Caki2 (cell line): ENCODE results near the gene PYHIN1. TPM values are rescaled to one million over a fixed set of nuclear protein-coding genes. Genes with fewer than 3 reads are reported as not detected.

Experiments
- DNase-seq: peaks from one replicate; pipeline ENCODE4 v3.0.0-alpha.2; 2015; ENCODE audit warnings: low read depth
- in situ Hi-C: cut with HindIII; loops from 2 replicates; pipeline ENCODE4 v1.10.0; 2016; ENCODE audit warnings: low sequenced_read_pairs, low pct_unique_long_range_greater_than_20kb, mixed read lengths
- total RNA-seq: library from RNA; depleted of rRNA; stranded (reverse); fragments of >200 nt; shearing (Covaris generic); gene quantifications from 2 replicates; pipeline ENCODE4 v1.2.3, GENCODE V29; 2014; ENCODE audit warnings: low replicate concordance; rRNA removed

The PYHIN1 gene
- not detected in 2 replicates for total RNA-seq

DNA sequence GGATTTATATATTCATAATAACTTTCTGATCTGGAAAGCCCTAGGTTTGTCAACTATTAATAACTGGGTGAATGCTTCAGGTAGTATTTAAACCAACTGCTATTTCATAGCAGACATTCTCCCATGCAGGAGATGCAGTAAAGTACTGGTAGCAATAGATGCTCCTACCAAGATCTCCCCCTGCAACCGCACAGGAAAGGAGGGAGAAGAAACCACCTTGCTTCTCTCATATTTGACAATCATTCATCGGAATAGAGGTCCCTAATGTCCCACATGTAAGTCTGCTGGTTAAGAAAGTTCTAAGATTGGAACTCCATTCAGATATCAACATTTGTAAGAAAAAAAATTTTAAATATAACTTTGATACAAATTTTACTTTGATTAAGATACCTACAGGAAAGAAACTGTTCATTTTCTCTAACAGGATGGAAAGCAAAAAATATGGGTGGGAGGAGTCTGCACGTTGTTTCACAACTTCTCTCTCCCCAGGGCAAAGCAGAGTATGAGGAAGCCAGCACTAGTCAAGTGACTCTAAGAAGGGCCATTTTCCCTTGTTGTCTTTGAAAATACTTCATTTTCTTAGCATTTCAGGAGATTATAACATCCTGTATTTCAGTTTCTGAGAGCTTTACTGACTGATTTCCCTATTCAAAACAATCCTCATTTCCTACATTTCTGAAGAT lies at the start of gene PYHIN1:
TSS of gene PYHIN1 (plus strand) at position 498 of the 683 bp plus-strand sequence. CDS start 5,359 bp downstream, outside the sequence.
- in situ Hi-C loops, result no loop called here
- DNase-seq, result no peak

DNA sequence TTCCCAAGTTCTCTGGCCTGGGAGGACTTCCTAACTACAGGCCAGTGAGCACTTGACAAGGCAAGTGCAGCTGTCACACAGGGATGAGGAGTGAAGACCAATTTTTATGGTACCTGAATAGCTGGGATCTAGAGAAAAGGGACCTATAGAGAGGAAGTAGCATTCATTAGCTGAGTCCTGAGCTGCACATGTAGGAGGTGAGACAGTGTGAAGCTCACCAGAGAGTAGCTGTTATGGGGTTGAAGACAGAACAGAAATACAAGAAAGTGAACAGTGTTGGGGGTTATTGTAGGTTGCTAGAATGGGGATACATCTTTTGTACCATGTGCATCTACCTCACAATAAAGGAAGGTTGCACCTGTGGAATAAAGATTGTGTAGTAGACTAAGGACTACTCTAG lies 37.7 kb upstream of the PYHIN1 start:
- in situ Hi-C loops, result no loop called here
- no peak for DNase-seq

DNA sequence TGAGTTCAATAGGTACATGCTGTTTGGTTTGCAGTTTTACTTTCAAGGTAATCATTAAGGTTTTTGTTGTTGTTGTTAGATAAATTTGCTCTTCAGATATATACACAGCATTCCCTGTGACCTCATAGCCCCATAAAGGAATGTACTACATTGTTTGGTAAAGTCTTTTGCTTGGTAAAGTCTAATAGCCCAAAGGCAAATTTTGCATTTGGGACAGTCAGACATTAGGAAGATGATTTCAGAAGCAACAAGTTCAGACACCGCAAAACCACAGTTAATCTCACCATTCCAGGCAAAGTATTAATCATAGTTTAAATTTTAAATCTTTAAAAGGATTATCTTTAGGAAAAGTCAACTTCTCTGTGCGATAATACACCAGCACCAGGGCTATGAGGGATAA lies 32.6 kb upstream of the PYHIN1 start:
- no peak for DNase-seq
- in situ Hi-C loops, result no loop called here

DNA sequence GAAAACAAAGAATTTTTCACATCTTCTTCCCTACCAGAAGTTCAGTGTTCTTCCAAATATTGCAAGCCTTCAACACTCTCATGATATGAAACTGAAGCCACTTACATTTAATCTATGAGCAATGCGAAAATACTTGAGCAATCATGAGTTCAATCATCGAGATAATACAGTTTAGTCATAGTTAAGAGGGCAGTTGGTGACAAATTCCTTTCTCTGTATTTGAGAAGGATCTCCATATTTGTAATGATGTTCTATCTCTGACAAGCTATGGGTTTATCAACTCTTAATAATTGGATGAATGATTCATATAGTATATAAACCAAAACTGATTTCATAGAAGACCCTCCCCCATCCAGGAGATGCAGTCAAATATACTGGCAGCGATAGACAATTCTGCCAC lies 29.7 kb upstream of the PYHIN1 start:
- in situ Hi-C loops, result no loop called here

DNA sequence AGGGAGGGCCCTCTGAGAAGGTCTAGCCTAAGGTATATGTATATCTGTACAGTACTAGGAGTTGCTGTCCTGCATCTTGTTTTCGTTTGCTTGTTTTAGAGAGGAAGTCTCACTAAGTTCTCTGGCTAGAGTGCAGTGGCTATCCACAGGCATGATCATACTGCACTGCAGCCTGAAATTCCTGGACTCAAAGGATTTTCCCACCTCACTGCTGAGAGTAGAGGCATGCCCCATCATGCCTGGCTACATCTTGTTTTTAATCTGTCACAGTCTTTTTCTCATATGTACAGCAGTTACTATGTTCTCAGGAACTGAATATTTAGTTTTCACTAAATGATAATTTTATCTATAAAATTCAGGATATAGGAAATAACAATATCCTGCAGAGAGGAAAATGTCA lies 15.3 kb upstream of the PYHIN1 start:
- in situ Hi-C loops, result no loop called here
- no peak for DNase-seq

More for the DNA sequence above, 29.7 kb upstream of the PYHIN1 start:
- DNase-seq, result no peak

DNA sequence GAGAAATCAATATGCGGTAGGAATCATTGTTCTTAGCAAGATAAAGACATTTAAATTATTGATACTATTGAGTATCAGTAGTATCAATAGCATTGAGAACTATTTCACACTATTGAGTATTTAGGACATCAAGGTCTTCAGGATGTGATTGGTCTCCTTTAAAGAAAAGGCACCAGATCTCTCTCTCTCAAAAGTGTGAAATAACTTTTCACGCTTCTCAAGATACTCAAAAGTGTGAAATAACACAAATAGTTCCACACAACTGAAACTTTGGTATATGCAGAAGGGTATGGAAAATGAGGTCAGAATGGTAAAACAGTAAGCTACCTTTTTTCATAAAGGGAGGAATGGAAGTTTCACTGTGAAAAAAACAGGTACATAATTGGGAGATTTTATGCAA lies 6.7 kb upstream of the PYHIN1 start:
- DNase-seq, result no peak
- in situ Hi-C loops, result no loop called here

DNA sequence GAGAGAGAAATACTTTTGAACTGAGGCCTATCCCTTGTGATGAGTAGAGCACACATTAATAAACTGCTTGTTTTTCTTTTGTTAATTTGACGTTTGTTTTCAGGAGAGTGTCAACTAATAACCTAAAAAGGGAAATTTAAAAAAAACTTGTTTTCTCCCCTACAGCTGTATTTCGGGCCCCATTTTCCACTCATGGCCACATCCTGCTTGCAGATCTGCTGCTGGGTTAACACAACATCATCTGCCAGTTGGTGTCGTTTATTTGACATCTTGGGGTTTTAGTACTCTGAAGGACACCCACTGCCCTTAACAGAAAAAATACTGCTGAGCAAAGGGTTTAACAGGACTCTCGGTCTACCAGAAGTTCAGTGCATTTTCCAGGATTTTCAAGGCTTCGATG lies 848 bp upstream of the PYHIN1 start:
- in situ Hi-C loops, result no loop called here
- DNase-seq, result no peak

DNA sequence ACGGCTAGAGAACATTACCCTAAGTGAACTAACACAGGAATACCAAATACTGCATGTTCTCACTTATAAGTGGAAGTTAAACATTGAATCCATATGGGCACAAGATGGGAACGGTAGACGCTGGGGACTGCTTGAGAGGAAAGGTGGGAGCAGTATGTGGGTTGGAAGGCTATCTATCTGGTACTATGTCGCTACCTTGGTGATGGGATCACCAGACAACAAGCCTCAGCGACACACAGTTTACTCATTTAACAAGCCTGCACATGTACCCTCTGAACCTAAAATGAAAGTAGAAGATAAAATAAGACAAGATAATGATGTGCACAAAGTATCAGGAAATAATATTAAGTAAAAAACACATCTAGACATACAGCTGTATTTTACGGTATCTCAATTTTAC lies 819 bp downstream of the PYHIN1 start:
- in situ Hi-C loops, result no loop called here
- DNase-seq, result no peak

DNA sequence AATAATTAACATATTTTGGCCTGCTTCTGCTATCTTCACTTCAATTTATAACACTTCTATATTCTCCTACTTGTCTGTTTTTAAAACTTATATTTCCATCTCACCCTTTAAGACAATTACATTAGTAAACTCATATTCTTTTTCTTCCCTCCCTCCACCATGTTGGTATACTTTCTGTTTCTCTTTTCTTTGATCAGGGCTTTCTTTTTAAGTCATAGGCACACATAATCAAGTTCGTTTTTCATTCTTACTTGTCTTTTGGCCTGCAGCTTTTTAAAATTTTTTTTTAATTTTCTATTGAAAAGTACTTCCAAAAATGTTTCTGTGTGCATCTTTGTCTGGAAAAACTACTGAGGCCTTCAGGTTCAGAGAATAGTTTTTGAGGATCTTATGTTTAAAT lies 2.3 kb downstream of the PYHIN1 start:
- in situ Hi-C loops, result no loop called here
- DNase-seq, result no peak

DNA sequence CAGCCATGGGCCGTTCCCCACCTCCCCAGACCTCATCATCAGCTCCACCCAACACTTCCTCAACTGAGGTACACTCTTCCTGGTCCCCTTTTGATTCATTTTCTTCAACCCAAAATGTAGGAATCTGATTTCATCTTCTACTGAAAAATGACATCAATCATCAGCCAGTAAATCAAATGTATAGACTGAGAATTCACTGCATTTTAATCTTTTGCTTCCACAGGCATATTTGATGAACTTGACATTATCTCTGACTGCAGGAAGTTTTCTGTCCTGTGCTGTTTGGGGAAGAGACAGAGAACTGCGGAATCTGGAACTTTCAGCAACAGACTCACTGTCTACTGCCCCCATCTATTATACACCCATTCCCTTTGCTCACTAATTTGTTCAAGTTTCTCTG lies 7.8 kb downstream of the PYHIN1 start:
- no peak for DNase-seq
- in situ Hi-C loops, result no loop called here

DNA sequence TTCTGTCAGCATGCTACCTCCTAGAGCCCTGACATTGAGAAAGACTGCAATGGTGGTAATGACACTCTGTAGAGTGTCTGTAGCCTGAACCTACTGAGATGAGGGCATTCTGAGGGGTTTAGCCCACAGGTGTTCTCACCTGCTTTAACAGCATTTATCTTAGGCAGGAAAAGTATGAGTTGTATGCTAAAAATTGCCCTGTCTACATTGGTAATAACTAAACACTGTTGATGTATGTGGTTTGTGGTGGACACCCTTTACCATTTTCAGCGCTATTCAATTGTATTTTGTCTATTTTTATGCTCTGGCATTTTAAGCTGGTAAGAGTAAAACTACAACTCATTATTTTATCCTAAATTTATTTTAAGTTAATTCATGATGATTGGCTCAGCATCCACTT lies 10.0 kb downstream of the PYHIN1 start:
- in situ Hi-C loops, result no loop called here
- no peak for DNase-seq

DNA sequence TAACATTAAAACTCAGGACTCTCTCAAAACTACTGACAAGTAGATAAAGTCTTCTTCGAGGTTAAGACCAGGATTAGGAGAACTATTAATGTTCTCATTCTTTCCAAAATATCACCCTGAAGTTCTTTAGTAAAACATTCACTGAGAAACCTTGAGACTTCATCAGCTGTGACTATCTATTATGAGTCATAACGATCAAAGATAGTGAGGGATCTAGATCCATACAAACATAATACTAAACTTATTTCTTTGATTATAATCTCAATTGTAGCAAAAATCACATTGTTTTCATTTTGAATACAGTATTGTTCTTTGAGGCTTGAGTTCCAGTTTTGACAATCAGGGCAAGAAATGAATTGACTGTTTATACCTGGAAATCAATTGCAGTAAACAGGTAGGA lies 11.1 kb downstream of the PYHIN1 start:
- no peak for DNase-seq
- in situ Hi-C loops, result no loop called here

DNA sequence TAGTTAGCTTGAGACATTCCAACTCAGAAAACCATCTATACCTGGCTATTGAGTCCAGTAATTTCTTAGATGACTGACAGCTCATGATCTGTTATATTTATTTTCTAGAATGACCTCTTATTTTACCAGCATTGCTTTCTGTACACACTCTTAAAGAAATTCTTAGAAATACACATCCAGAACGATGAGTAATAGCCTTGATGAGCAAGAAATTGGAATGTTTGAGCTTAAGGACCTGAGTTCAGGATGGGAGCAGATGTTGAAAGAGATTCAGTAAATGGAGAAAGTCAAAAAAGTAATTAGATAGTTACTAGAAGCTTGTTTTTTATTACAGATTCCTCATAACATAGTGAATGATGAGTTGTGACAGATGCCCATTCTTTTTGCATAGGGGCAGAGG lies 11.7 kb downstream of the PYHIN1 start:
- DNase-seq, result no peak
- in situ Hi-C loops, result no loop called here

DNA sequence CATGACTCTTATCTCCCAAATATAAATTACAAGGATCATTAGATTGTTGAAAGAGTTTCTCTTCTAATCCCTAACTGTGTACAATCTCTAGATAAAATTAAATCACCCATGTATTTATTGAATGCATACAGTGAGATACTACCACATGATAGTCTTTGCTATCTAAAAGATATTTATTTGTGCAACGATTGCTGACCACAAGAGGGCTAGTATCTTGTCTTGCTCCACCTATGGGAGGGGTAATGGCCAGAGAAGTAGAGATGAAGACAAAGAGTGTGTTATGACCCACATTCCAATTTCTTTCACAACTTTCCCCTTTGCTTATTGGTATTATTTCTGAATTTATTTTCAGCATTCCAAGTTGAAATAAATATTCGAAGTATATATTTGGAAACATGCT lies 13.7 kb downstream of the PYHIN1 start:
- in situ Hi-C loops, result no loop called here
- no peak for DNase-seq

DNA sequence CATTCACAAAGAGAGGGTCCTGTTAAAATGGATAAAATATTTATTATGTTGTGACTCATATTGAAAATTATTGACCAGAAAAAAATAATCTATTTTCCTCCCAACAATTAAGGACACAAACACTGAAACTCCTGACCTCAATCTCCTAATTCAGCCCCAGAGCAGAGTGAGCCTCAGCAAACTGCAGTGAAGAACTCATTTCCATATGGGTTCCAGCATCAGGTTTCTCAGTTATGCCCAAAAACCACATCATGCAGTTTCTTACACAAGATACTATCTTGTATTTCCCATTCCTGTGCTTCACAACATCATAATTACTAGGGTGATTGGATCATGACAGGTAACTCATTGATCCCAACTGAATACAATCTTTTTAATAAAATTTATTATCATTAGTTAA lies 15.4 kb downstream of the PYHIN1 start:
- no peak for DNase-seq
- in situ Hi-C loops, result no loop called here

DNA sequence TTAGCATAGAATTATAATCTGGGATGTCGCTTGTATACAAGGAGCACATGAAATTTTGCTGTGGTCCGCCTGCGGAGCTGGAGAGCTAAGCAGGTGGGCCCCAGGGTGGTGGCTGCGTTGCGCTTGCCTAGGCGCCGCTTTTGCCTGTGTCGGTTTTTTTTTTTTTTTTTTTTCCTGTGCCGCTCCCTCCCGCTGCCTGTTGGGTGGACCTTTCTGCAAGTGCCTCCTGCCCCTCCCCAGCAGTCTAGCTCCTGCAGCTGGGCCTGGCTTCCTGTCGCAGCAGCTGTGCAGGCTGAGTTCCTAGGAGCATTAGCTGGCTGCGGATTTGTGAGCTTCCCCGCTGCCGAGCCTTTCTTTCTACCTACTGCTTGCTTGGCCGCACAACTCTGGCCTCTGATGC lies 20.6 kb downstream of the PYHIN1 start:
- no peak for DNase-seq
- in situ Hi-C loops, result no loop called here

DNA sequence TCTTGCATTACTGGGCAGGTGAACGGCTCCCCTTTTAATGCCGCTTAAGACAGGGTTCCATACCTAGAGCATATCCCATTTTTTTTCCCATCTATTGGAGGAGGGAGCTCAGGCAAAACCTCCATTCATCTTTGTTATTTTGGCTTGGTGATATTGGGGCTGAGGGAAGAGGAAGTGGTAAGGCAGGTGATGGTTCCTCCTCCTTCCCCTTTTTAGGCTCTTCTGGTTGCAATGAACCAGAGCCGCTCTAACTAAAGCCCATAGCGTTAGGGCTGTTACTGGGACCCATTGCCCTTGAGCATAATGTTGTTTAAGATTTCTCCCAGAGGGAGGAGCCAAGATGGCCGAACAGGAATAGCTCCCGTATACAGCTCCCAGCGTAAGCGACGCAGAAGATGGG lies 21.1 kb downstream of the PYHIN1 start:
- in situ Hi-C loops, result no loop called here
- no peak for DNase-seq

DNA sequence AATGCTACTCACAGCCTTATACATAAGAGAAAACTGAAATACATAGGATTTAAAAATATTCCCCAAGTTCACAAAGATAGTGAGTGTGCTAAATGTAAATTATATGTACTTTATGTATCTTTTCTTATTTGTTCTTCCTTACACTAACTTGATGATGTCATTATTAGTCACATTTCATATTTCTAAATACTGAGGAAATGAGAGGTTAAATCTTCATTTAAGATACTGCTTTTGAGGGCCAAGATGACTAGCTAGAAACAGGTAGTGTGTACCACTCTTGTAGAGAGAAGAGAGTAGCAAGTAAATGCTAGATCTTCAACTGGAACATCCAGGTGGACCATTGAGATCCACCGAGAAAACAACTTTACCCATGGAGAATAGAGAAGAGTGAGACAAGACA lies 29.8 kb downstream of the PYHIN1 start:
- no peak for DNase-seq
- in situ Hi-C loops, result no loop called here

DNA sequence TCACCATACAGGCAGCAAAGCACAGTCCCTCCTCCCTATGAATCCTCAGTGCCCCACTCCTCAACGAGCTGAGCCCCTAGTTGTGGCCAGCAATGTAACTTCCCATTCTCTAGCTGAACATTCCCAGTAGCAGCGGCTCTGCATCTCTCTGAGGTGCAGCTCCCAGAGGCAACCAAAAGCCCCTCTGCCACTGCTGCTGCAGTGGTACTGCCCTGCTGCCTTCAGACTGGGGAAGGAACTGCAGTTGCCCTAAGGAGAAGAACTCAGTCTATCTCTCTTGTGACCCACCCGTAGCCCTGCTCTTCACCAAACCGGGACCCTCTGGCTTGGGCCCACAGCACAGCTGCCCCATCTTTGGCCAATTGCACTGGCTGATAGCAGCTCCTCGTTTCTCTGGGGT lies 31.6 kb downstream of the PYHIN1 start:
- in situ Hi-C loops, result no loop called here
- DNase-seq, result no peak

DNA sequence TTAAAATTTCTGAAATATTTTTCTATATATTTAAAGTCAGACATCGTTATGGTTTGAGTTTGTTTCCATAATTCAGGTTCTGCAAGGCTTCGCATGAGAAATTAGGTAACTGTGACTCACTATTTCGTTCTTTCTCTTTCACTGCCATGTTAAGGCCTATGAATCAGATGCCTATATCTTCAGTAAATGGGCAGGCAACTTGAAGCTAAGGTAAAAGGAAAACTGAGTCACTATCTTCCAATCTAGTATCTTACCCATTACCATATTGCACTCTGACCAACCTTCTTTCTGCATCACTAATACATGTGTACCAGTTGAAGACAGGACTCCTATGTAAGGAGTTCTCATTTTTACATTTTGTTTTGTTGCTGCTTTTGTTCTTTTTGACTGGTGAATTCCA lies 37.8 kb downstream of the PYHIN1 start:
- no peak for DNase-seq
- in situ Hi-C loops, result no loop called here

DNA sequence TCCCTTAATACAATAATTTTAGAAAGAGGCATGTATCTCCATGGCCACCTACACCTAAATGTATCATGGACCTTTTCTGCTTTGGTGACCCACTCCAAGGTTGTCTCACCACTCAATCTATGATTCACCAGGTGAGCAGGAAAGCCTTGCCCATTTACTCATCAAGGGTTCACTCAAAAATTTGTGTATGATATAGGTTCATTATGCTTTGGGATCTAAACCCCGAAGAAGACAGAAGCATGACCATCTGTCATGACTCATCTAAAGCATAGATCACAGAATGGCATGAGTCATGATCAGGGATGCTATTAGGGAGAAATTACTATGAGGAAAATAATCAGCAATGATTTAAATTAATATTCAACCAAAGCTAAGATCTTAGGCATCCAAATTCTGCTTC lies 38.5 kb downstream of the PYHIN1 start:
- no peak for DNase-seq
- in situ Hi-C loops, result no loop called here
